SIG-M5 treated with dmso at 0.1 percent for 504 hours (cell line): ENCODE data around the gene CNPY4.

Experiments used
- DNase-seq: peaks from one replicate; lab custom pipeline; 2025; ENCODE audit not compliant: unreplicated experiment; lab: John Stamatoyannopoulos, UW

CNPY4 gene

DNA sequence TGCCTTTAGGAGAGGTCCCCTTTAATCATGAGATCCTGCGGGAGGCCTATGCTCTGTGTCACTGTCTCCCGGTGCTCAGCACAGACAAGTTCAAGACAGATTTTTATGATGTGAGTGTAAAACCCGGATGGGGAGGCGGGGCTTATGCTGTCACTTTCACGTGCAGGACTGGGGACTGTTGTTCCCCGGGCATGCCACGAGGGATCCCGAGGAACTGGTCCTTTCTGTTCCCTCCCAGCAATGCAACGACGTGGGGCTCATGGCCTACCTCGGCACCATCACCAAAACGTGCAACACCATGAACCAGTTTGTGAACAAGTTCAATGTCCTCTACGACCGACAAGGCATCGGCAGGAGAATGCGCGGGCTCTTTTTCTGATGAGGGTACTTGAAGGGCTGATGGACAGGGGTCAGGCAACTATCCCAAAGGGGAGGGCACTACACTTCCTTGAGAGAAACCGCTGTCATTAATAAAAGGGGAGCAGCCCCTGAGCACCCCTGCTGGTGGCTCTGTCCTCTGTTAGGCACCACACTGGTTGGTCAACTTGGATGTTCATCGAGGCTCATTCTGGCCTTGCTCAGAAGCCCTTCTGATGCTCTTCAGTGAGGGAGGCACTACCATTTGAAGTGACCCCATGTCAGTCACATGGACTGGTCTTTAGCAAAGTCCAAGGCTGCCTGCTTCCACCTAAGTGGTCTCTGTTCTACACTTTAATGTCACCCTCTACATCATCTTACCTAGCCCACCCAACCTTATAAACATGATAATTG, 27.8 kb upstream of the CNPY4 start:
- DNase-seq: no peak

DNA sequence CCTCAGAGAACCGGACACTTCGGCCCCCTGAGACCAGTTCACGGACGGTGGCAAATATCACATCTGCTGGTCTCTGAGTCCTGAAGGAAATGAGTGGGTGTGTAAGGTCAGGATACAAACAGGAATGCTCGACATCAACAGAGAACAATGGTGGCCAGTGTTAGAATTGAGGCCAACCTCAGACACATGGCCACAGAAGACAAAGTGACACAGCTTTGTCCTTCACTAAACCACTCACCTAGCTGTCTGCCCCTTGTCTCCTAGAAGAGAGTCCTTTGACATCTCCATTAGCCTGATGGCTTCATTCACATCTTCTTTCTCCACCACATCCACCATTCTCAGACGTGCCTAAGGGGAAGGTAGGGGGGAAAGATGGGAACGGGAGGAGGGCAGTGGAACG, 26.4 kb upstream of the CNPY4 start:
- no peak for DNase-seq

DNA sequence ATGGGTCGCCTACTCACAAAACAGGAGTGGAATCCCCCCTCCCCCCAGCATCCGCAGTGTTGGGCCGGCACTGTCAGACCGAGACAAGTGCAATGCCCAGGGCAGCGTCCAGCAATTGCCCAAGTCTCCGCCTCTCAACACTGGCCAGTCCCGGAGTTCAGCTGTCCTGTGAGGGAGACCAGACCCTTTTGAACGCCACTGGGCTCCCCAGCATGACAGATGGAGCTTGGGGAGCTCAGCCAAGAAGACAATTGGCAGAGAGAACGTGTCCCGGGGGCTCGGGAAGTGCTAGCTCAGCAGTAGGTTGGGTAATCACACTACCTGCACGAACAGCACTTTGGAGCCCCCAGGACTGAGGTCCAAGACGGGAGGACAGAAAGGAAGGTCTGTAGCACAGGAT, 25.9 kb upstream of the CNPY4 start:
- no peak for DNase-seq

DNA sequence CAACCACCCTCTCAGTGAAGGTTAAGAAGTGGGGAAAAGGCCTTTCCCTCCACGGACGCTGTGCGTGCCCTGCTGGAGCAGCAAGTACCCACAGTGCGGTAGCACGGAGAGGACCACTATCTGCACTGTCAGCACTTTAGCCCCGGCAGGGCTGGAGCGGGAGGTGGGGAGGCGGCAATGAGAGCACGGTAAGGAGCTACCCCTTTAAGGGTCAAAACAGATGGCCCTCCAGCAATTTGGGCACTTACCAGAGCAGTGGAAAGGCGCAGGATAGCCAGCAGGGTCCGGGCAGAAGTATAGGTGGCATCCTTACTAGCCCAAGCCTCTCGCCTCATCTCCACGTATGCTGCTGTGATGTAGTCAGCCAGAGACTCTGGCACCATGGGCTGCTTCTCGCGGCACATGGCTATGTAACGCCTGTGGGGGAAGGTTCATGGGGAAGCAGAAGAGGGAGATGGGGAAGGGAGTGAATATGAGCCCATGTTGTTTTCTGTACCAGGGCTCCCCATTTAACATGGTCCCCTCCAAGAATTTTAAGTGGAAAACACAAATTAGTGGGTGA, 25.4 kb upstream of the CNPY4 start:
- DNase-seq: no peak

DNA sequence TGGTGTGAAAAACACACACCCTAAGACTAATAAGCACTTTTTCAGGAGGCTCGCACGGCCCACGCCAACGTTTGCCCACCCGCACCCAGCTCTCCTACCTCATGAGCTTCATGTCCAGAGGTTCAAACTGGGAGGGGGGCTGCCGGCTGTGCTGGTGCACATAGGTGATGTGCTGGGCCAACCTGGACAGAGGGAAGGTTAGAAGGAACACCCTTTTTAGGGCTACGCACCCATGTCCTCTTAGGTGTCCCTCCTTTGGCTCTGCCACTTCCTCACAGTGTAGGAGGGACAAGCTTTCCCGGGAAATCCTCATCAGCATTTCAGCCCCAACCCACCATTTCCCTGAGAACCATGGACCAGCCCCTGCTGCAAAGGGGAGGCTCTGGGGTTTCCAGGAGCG, 24.1 kb upstream of the CNPY4 start:
- DNase-seq: no peak

DNA sequence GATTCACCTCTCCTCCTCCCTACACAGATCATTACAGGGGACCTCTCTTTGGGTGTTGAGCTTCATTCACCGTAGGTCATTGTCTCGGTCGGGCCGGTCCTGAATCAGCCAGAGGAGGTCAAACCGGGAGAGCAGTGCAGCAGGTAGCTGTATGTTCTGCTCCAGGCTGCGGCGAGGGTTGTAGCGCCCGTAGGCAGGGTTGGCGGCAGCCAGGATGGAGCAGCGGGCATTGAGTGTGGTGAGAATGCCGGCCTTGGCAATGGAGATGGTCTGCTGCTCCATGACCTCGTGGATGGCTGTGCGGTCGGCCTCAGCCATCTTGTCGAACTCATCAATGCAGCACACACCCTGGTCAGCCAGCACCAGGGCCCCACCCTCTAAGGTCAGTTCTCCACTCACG, 23.7 kb upstream of the CNPY4 start:
- no peak for DNase-seq

DNA sequence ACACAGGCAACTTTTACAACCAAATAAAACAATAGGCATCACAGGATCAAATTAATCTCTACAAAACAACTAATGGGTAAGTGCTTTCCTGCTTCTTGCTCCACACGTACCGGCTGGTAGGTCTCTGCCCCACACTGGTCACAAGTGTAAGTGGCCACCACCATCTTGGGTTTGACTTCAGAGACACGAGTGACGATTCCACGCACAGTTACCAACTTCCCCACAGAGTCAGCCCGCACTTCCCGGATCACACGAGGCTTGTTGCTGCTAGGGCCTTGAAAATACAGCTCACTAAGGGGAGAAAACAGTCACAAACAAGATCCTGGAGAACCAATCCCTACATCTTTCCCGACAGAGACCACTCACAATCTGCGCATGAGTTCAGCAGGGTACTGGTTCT, 20.5 kb upstream of the CNPY4 start:
- DNase-seq: no peak

DNA sequence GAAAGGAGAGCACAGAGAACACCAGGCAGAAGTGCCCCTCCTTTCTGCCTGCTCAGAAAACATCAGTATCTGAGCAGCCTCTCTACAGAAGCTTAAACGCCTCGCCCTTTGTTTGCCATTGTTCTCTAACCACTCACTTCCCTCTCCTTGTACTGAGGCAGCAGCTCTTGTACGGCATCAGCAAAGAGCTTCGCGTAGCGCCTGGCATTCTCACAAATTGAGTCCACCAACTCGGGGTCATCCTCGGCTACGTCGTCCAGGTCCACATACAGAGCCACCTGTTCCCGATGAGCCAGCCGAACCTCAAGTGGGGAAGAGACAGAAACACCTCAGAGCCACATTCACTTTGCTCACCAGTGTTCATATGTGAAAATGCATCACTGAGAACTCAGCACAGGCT, 20.0 kb upstream of the CNPY4 start:
- no peak for DNase-seq

DNA sequence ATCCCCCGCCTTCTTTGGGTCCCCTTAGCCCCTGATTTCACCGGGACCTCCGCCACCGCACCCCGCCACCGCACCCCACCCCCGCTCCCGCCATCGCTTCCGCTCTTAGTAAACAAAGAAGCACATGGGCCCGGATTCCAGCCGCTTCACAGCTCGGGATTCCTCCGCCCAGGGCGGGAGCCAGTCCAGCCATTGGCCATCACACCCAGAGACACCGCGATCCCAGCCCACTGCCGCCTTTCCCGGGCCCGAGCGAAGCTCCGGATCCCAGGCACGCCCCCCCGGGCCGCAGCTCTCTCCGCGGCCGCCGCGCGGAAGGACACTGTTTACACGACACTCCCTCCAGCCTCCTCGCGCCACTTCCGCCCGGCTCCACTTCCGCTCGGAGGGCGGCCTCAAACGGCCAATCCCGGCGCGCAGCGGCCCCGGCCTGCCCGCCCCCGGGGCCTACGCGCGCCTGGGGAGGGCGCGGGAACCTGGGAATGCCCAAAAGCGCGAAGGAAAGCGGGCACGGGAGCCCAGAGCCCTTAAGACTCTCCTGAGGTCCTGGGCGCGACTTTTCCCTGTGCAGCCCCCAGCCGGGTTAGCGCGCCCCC, 18.9 kb upstream of the CNPY4 start:
- peak; percentile 88 for DNase-seq

DNA sequence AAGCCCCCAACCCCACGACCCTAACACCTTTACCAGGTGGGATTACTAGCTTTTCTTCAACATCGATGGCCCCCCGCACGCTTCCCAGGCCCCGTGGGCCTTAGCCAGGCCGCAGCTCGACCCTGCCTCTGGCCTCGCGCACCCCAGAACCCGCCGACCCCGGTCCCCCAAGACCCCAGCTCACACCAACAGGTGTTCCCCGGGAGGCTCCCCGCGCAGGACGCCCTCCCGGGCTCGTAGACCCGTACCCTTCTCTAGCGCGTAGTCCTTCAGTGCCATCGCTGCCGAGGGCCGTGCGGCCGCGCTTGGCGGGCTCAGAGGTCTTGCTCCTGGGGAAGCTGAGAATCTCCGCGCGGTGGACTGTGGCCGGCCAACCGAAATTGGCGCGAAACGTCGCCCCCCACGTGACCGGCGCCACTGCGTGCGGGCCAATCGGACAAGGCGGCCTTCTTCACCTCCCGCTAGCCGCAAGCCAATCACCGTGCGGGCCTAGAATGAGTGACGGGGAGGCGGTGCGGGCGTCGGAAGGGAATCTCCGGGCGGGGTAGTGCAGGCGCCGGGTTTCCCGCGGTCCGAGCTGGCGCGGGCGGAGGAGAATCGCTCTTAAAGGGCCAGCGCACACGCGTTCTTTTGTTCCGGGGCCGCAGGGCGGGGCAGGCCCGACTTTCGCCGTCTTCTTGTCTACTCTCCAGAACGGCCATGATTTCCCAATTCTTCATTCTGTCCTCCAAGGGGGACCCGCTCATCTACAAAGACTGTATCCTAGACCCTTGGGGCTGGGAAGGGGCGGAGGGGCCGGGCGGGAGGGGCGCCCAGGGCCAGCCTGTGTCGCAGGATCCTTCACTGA, 18.2 kb upstream of the CNPY4 start, which contains the start of the genes AP4M1 and MCM7:
TSS of gene AP4M1 (plus strand) at position 628 of the 847 bp plus-strand sequence. CDS start at position 700, 72 bp downstream.
TSS of gene MCM7 (minus strand) at position 382 of the 847 bp plus-strand sequence. CDS start at position 279, 103 bp downstream.
- DNase-seq: peak; percentile 99

DNA sequence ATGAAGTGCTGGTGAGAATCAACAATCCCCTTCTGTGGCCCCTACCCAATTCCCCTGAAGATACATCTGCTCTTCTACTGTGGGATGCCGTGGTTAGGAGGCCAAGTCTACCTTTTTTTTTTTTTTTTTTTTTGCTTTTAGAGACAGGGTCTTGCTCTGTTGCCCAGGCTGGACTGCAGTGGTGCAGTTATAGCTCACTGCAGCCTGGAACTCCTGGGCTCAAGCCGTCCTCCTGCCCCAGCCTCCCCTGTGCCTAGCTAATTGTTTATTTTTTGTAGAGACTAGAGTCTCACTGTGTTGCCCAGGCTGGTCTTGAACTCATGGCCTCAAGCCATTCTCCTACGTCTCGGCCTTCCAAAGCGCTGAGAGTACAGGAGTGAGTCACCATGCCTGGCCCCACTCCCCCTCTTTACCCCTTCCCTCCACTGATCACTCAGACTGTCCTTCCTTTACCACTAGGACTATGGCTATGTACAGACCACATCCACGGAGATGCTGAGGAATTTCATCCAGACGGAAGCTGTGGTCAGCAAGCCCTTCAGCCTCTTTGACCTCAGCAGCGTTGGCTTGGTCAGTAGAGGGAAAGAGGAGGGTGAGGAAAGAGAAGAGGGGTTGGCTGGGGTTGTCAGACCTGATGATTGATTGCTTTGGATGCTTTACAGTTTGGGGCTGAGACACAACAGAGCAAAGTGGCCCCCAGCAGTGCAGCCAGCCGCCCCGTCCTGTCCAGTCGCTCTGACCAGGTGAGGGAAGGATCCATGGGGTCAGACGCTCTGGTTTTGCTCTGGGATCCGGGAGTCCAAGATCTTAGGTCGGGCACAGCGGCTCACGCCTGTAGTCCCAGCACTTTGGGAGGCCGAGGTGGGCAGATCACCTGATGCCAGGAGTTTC, 16.2 kb upstream of the CNPY4 start:
- no peak for DNase-seq

DNA sequence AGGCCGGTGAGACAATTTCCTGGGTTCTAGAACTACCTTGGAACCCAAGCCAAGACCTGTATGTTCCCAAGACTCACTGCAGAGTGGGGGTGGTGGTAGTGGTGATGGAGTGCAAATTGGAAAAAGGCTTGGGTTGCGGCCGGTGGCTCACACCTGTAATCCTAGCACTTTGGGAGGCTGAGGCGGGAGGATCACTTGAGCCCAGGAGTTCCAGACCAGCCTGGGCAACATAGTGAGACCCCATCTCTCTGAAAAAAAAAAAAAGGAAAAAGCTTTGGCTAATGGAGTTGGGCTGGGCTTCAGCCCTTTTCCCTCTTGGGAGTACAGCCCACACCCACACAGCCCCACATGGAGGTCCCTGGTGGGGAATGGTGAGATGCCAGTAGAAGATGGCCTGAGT, 13.9 kb upstream of the CNPY4 start:
- no peak for DNase-seq

DNA sequence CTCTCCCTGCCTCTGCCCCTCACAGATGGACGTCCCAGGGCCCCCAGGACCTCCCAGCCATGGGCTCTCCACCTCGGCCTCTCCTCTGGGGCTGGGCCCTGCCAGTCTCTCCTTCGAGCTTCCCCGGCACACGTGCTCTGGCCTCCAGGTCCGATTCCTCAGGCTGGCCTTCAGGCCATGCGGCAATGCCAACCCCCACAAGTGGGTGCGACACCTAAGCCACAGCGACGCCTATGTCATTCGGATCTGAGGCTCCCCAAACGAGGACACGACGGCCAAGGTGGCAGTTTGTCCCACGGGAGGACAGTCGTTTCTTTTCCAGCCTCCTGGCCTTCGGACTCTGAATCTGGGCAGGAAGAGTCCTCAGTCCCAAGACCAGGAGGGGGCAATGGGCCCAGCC, 12.8 kb upstream of the CNPY4 start:
- DNase-seq: no peak

DNA sequence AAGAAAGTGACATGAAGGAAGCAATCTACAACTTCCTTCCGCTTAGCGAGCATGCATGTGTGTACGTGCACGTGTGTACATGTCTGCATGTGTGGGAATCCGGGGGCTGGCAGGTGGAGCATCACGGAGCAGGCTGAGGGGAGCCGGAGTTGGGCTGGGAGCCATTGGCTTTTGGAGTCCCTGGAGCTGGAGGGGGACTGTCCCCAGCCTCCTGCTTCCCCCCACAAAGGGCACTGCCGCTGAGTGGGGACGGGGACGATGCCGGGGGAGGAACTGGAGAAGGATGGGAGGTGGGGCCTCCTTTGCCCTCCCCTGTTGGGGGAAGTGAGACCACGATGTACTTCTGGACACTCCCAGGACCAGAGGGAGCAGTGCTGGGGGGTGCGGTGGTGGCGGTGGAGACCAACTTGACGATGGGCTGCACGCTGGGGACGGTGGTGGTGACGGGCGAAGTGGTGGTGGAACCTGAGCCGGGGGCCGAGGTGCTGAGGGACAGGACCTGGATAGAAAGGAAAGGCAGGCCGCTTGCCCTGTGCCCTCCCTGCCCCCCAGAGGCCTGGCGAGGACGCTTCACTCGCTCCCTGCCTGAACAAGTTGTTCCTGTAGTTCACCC, 12.2 kb upstream of the CNPY4 start:
- DNase-seq: no peak

DNA sequence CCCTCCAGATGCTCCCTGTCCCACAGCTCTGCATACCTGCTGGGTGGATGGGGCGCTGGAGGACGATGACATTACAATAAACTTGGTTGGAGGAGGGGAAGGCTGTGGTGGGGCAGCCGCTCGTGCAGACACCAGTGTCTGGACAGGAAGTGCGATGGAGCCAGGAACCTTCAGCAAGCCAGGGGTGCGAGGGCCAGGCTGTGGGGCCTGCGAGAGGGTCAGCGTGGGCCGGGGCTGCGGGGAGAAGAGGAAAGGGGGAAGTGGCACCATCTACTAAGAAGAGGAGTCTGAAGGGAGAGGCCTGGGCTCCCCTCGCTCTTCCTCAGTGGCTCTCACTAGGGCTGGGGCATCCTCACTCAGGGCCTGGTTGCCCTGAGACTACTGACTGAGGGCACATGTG, 11.5 kb upstream of the CNPY4 start:
- no peak for DNase-seq

DNA sequence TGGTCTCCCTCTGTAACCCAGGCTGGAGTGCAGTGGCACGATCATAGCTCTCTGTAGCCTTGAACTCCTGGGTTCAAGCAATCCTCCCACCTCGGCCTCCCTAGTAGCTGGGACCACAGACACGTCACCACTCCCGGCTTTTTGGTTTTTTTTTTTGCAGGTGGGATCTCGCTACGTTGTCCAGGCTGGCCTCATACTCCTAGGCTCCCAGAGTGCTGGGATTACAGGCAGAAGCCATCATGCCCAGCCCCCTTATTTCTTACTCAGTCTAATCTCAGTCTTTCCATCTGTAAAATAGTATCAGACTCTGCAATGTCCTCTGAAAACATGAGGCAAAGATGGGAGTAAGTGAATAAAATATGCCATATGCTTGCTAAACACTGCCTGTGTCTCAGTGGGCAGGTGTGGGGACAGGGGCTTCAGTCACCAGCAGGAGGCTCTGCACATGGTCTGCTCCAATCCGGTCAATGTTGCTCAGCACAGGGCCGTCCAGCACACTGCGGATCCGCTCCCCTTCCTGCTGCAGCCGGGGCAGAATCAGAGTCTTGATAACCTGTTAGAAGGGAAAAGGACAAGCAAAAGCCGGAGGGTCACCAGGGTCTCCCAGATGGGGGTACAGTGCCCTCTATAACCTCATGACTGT, 9.8 kb upstream of the CNPY4 start:
- DNase-seq: no peak

DNA sequence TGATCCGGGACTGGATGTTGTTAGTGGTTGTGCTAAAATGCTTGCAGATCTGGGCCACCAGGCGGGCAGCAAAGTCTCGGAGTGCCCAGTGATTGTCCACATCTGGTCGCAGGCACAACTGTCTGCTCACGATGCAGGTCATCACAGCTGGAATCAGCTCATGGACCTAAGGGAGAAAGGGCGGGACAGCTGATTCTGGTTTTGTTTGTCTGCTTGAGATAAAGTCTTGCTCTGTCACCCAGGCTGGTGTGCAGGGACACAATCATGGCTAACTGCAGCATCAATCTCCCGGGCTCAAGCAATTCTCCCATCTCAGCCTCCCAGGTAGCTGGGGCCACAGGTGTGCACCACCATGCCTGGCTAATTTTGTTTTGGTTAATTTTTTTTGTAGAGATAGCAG, 8.3 kb upstream of the CNPY4 start:
- DNase-seq: no peak

DNA sequence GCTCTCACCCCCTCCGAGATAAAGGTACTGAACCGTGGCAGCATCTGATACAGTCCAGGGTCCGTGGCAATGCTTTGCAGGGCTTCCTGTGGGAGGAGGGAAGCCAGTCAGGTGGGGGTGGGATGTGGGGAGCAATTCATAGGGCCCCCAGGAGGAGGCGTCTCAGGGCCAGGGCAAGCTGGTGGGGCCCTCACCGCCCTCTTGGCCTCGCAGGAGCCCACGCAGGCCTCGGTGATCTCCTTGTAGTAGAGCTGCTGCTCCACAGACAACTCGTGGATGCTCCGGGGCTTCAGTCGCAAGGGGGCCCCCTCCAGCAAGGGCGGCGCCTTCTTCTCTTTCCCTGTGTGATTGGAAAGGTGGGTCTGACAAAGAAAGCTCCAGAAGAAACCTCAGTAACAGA, 7.5 kb upstream of the CNPY4 start:
- no peak for DNase-seq

DNA sequence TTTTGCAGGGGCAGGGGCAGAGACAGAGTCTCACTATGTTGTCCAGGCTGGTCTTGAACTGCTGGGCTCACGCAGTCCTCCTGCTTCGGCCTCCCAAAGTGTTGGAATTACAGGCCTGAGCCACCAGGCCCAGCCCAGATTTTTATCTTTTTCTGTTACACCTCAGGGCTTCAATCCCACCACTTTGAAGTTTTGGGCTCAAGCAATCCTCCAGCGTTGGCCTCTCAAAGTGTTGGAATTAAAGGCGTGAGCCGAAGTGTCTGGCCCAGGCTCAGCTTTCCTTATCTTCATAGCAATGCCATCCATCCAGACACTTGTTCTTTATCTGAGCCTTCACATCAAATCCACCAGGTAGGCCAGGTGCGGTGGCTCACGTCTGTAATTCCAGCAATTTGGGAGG, 4.4 kb upstream of the CNPY4 start:
- DNase-seq: no peak
